OCI-M2 (cell line): ENCODE data around the gene TRIM72.
"Not testable (repeated sequence)": the region's sequence is repeated elsewhere in the genome, so short reads cannot be mapped to it uniquely, and the experiment has no call there.

Source experiments
- DNase-seq: peaks from one replicate; lab custom pipeline; 2025; ENCODE audit not compliant: unreplicated experiment; lab: John Stamatoyannopoulos, UW

The TRIM72 gene

GRCh38 chr16:31251435-31251834 is 37.5 kb downstream of the TRIM72 start:
- DNase-seq, result no peak

- no peak for DNase-seq
Measured at GRCh38 chr16:31253642-31254045, 39.7 kb downstream of the TRIM72 start.

GRCh38 chr16:31256466-31256865 is 42.5 kb downstream of the TRIM72 start:
- DNase-seq, result no peak

- DNase-seq, result no peak
Measured at GRCh38 chr16:31258366-31258765, 44.4 kb downstream of the TRIM72 start.

GRCh38 chr16:31260136-31260931 is 46.4 kb downstream of the TRIM72 start:
- DNase-seq, result no peak

- DNase-seq, result no peak
Measured at GRCh38 chr16:31262084-31262483, 48.2 kb downstream of the TRIM72 start.

- no peak for DNase-seq
Measured at GRCh38 chr16:31265329-31266245, 51.7 kb downstream of the TRIM72 start.

GRCh38 chr16:31267332-31268032 is 53.6 kb downstream of the TRIM72 start:
- no peak for DNase-seq

GRCh38 chr16:31268033-31268365 is 54.1 kb downstream of the TRIM72 start:
- DNase-seq, result no peak

- DNase-seq, result no peak
Measured at GRCh38 chr16:31268891-31269290, 55.0 kb downstream of the TRIM72 start.

GRCh38 chr16:31269541-31269940 is 55.6 kb downstream of the TRIM72 start:
- DNase-seq, result no peak

- DNase-seq, result not testable (repeated sequence)
Measured at GRCh38 chr16:31269973-31270372, 56.1 kb downstream of the TRIM72 start.

GRCh38 chr16:31270795-31271194 is 56.9 kb downstream of the TRIM72 start:
- no peak for DNase-seq

- no peak for DNase-seq
Measured at GRCh38 chr16:31271621-31272190, 57.8 kb downstream of the TRIM72 start.

GRCh38 chr16:31273187-31273586 is 59.3 kb downstream of the TRIM72 start:
- no peak for DNase-seq

GRCh38 chr16:31273676-31274075 is 59.8 kb downstream of the TRIM72 start:
- DNase-seq, result no peak

GRCh38 chr16:31274831-31275816 is 61.2 kb downstream of the TRIM72 start:
- no peak for DNase-seq

GRCh38 chr16:31276600-31276999 is 62.7 kb downstream of the TRIM72 start:
- no peak for DNase-seq

- no peak for DNase-seq
Measured at GRCh38 chr16:31277659-31278260, 63.8 kb downstream of the TRIM72 start.

GRCh38 chr16:31278853-31279252 is 64.9 kb downstream of the TRIM72 start:
- DNase-seq, result not testable (repeated sequence)
